HepG2 (cell line): ENCODE results near the gene UBE2R2. TPM values are rescaled to one million over a fixed set of nuclear protein-coding genes. Genes with fewer than 3 reads are reported as not detected.

Experiments used
- ELF4 ChIP-seq: sonication (generic); formaldehyde crosslinking; IDR thresholded peaks from 2 replicates; pipeline ENCODE4 v1.5.0; 2020; ENCODE audit warnings: missing genetic modification reagents, mild to moderate bottlenecking, moderate library complexity, borderline replicate concordance
- ETV6 ChIP-seq: sonication (generic); formaldehyde crosslinking; conservative IDR thresholded peaks from 2 replicates; pipeline ENCODE4 v1.4.0; 2020; ENCODE audit warnings: missing genetic modification reagents
- HHEX ChIP-seq: IDR thresholded peaks from 2 replicates; pipeline ENCODE4 v1.6.1; 2016; ENCODE audit warnings: control low read depth
- MTF1 ChIP-seq: sonication (generic); formaldehyde crosslinking; IDR thresholded peaks from 2 replicates; pipeline ENCODE4 v1.5.0; 2020; ENCODE audit warnings: missing genetic modification reagents
- SIN3B ChIP-seq: fragments of 150-350 bp; IDR thresholded peaks from 2 replicates; pipeline ENCODE4 v1.6.1; 2014; ENCODE audit warnings: low read length
- SNRNP70 ChIP-seq: fragments of 200-400 bp; formaldehyde crosslinking; IDR thresholded peaks from 2 replicates; pipeline ENCODE4 v1.6.1; 2017; ENCODE audit warnings: mild to moderate bottlenecking, low read depth, low read length, moderate library complexity
- TBP ChIP-seq: sonication (generic); formaldehyde crosslinking; IDR thresholded peaks from 2 replicates; pipeline ENCODE4 v1.5.0; 2020; ENCODE audit warnings: missing genetic modification reagents
- THAP11 ChIP-seq: IDR thresholded peaks from 2 replicates; pipeline ENCODE4 v1.6.1; 2016; ENCODE audit warnings: missing biosample characterization, missing genetic modification reagents
- ZNF256 ChIP-seq: sonication (generic); formaldehyde crosslinking; conservative IDR thresholded peaks from 2 replicates; pipeline ENCODE4 v1.4.0; 2020; ENCODE audit warnings: missing genetic modification reagents
- ZNF282 ChIP-seq: fragments of 450-650 bp; IDR thresholded peaks from 2 replicates; pipeline ENCODE4 v1.6.1; 2018; ENCODE audit not compliant: partially characterized antibody
- ZNF329 ChIP-seq: sonication (generic); formaldehyde crosslinking; IDR thresholded peaks from 2 replicates; pipeline ENCODE4 v1.9.0; 2021; ENCODE audit warnings: low read depth, mild to moderate bottlenecking, missing genetic modification reagents
- ZNF460 ChIP-seq: sonication (generic); formaldehyde crosslinking; IDR thresholded peaks from 2 replicates; pipeline ENCODE4 v1.5.1; 2020; ENCODE audit warnings: missing genetic modification reagents, mild to moderate bottlenecking, borderline replicate concordance
- polyA plus RNA-seq, 8 experiments: library from polyadenylated mRNA; depleted of rRNA in 3 of 8; stranded (reverse) in 7 of 8; unstranded in 1 of 8; fragments of >200 nt; fragmentation: Illumina TruSeq in 4 of 8; extraction: Trizol in 4 of 8; gene quantifications; 2 replicates each; pipeline versions ENCODE4 v1.2.1 to v1.2.3, GENCODE V29; 2011 to 2016; ENCODE audit warnings: low read depth in 4 of 8, missing spikeins in 1 of 8, mixed read lengths in 1 of 8; ENCODE audit not compliant: insufficient read depth in 1 of 8
- total RNA-seq, 5 experiments: library from RNA; depleted of rRNA; stranded (reverse); fragments of >200 nt; fragmentation: Illumina TruSeq; extraction: Trizol; gene quantifications; 2 replicates each; pipeline ENCODE4 v1.2.3, GENCODE V29; 2016; ENCODE audit warnings: low read depth in 1 of 5
- TF ChIP-seq, protein P1 (sequence below): sonication (generic); formaldehyde crosslinking; IDR thresholded peaks from 2 replicates; pipeline ENCODE4 v1.4.0; 2020; ENCODE audit warnings: missing genetic modification reagents, borderline replicate concordance
- TF ChIP-seq, protein P2 (sequence below): IDR thresholded peaks from 2 replicates; pipeline ENCODE4 v1.6.1; 2018; ENCODE audit warnings: missing genetic modification reagents
- TF ChIP-seq, protein P3 (sequence below): sonication (generic); formaldehyde crosslinking; IDR thresholded peaks from 2 replicates; pipeline ENCODE4 v1.5.1; 2020; ENCODE audit warnings: mild to moderate bottlenecking, missing genetic modification reagents, borderline replicate concordance
- TF ChIP-seq, protein P4 (sequence below): sonication (generic); formaldehyde crosslinking; IDR thresholded peaks from 2 replicates; pipeline ENCODE4 v1.8.0; 2022; ENCODE audit warnings: mild to moderate bottlenecking, missing genetic modification reagents

The UBE2R2 gene
- total and polyA plus RNA-seq, 2 of the 13 experiments (the other 11 are each of a cell fraction or from before 2014, with no cell fraction given) = 14.8 to 20.9 TPM

DNA sequence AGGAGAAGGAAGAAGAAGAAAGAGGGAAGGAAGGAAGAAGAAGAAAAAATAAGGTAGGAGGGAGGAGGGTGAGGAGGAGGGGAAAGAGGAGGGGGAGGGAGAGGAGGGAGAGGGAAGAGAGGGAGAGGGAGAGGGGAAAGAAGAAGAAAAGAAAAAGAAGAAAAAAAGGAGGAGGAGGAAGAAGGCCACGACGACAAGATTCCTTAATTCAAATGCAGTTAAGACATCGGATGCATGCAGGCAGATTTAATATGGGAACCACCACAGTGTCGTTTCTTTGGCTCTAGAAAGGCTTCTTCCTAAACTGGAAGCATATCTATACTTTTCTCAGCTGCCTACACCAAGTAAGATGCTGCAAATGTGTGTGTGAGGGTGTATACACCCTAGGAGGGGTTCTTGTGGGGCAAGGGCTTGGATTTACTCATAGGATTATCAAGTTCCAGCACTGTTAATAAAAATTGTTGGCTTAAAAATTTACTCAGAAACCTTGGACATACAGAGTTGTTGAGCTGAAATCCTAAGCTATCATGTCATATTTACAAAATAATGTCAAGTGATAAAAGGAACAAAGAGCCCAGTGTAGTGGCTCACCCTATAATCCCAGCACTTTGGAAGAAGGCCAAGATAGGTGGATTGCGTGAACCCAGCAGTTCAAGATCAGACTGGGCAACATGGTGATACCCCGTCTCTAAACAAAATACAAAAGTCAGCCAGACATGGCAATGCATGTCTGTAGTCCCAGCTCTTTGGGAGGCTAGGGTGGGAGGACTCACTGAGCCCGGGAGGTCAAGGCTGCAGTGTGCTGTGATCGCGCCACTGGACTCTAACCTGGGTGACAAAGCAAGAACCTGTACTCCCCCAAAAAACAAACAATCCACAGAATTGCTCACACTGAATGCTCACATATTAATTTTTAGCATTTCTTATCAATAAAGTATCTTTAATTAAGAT, 123.2 kb downstream of the UBE2R2 start (continued):
- TF ChIP-seq, protein P1, sequence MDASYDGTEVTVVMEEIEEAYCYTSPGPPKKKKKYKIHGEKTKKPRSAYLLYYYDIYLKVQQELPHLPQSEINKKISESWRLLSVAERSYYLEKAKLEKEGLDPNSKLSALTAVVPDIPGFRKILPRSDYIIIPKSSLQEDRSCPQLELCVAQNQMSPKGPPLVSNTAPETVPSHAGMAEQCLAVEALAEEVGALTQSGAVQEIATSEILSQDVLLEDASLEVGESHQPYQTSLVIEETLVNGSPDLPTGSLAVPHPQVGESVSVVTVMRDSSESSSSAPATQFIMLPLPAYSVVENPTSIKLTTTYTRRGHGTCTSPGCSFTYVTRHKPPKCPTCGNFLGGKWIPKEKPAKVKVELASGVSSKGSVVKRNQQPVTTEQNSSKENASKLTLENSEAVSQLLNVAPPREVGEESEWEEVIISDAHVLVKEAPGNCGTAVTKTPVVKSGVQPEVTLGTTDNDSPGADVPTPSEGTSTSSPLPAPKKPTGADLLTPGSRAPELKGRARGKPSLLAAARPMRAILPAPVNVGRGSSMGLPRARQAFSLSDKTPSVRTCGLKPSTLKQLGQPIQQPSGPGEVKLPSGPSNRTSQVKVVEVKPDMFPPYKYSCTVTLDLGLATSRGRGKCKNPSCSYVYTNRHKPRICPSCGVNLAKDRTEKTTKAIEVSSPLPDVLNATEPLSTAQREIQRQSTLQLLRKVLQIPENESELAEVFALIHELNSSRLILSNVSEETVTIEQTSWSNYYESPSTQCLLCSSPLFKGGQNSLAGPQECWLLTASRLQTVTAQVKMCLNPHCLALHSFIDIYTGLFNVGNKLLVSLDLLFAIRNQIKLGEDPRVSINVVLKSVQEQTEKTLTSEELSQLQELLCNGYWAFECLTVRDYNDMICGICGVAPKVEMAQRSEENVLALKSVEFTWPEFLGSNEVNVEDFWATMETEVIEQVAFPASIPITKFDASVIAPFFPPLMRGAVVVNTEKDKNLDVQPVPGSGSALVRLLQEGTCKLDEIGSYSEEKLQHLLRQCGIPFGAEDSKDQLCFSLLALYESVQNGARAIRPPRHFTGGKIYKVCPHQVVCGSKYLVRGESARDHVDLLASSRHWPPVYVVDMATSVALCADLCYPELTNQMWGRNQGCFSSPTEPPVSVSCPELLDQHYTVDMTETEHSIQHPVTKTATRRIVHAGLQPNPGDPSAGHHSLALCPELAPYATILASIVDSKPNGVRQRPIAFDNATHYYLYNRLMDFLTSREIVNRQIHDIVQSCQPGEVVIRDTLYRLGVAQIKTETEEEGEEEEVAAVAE (CRISPR knock-in tag) = 0 out of 2 replicates have a peak, but pooled peaks have one; percentile 44
- TF ChIP-seq ZNF329 = no peak
- TF ChIP-seq ZNF256 (CRISPR knock-in tag) = no peak
- no peak for TF ChIP-seq MTF1 (CRISPR knock-in tag)
- TF ChIP-seq, protein P2, sequence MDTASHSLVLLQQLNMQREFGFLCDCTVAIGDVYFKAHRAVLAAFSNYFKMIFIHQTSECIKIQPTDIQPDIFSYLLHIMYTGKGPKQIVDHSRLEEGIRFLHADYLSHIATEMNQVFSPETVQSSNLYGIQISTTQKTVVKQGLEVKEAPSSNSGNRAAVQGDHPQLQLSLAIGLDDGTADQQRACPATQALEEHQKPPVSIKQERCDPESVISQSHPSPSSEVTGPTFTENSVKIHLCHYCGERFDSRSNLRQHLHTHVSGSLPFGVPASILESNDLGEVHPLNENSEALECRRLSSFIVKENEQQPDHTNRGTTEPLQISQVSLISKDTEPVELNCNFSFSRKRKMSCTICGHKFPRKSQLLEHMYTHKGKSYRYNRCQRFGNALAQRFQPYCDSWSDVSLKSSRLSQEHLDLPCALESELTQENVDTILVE (CRISPR knock-in tag) = peak; percentile 85; the same call in 1 of the 2 replicates
- TF ChIP-seq ELF4 (CRISPR knock-in tag) = no peak
- no peak for TF ChIP-seq SNRNP70
- no peak for TF ChIP-seq SIN3B
- no peak for TF ChIP-seq ZNF282
- TF ChIP-seq, protein P3, sequence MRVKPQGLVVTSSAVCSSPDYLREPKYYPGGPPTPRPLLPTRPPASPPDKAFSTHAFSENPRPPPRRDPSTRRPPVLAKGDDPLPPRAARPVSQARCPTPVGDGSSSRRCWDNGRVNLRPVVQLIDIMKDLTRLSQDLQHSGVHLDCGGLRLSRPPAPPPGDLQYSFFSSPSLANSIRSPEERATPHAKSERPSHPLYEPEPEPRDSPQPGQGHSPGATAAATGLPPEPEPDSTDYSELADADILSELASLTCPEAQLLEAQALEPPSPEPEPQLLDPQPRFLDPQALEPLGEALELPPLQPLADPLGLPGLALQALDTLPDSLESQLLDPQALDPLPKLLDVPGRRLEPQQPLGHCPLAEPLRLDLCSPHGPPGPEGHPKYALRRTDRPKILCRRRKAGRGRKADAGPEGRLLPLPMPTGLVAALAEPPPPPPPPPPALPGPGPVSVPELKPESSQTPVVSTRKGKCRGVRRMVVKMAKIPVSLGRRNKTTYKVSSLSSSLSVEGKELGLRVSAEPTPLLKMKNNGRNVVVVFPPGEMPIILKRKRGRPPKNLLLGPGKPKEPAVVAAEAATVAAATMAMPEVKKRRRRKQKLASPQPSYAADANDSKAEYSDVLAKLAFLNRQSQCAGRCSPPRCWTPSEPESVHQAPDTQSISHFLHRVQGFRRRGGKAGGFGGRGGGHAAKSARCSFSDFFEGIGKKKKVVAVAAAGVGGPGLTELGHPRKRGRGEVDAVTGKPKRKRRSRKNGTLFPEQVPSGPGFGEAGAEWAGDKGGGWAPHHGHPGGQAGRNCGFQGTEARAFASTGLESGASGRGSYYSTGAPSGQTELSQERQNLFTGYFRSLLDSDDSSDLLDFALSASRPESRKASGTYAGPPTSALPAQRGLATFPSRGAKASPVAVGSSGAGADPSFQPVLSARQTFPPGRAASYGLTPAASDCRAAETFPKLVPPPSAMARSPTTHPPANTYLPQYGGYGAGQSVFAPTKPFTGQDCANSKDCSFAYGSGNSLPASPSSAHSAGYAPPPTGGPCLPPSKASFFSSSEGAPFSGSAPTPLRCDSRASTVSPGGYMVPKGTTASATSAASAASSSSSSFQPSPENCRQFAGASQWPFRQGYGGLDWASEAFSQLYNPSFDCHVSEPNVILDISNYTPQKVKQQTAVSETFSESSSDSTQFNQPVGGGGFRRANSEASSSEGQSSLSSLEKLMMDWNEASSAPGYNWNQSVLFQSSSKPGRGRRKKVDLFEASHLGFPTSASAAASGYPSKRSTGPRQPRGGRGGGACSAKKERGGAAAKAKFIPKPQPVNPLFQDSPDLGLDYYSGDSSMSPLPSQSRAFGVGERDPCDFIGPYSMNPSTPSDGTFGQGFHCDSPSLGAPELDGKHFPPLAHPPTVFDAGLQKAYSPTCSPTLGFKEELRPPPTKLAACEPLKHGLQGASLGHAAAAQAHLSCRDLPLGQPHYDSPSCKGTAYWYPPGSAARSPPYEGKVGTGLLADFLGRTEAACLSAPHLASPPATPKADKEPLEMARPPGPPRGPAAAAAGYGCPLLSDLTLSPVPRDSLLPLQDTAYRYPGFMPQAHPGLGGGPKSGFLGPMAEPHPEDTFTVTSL = no peak
- no peak for TF ChIP-seq ETV6 (CRISPR knock-in tag)
- no peak for TF ChIP-seq TBP (CRISPR knock-in tag)
- TF ChIP-seq, protein P4, sequence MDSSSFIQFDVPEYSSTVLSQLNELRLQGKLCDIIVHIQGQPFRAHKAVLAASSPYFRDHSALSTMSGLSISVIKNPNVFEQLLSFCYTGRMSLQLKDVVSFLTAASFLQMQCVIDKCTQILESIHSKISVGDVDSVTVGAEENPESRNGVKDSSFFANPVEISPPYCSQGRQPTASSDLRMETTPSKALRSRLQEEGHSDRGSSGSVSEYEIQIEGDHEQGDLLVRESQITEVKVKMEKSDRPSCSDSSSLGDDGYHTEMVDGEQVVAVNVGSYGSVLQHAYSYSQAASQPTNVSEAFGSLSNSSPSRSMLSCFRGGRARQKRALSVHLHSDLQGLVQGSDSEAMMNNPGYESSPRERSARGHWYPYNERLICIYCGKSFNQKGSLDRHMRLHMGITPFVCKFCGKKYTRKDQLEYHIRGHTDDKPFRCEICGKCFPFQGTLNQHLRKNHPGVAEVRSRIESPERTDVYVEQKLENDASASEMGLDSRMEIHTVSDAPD (CRISPR knock-in tag) = peak; percentile 68; the same call in 1 of the 2 replicates
- TF ChIP-seq THAP11 (CRISPR knock-in tag) = peak; percentile 66
- peak; percentile 13; the same call in 1 of the 2 replicates for TF ChIP-seq HHEX (CRISPR knock-in tag)
- no peak; the same call in 1 of the 2 replicates for TF ChIP-seq ZNF460 (CRISPR knock-in tag)
